ENCODE data around the gene ANKRD1.

ANKRD1 gene

DNA sequence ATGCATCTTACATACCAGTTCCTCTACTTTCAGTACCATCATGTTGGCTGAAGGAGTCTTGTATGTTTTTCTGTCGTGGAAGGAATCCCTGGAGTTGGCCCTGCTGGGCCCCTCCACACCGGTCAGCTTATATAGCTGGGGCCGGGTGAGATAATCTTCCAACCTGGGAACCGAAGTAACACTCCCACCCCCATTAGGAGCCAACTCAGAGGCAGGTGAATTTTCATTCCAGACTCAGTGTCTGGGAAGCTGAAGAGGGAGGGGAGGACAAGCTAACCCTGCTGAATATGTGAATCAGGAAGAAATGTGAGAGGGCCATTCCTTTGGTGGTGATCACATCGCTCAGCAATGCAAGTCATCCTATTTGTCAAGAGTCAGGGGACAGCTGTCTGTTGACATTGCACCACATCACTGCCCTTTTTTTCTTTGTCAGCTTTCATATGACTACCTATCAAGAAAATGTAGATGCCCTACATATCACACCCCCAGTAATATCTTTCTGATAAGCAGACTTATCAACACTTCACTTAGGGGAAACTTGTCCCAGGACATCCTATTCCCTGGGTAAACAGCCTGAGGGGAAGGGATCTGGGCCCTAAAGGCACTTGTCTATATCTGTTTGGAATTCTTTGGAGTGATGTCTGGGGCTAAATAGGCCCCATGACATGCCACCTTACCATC lies at the start of gene ANKRD1:
Gene ANKRD1, minus strand, starts transcription at position 102 of the 681 bp plus-strand sequence. Its CDS starts 60 bp downstream, at position 42.
- no peaks in the 10 kb centered on the region for H3K9me3 ChIP-seq (ENCODE audit: control insufficient read depth in 5 of 5, low read length in 5 of 5)
- H3K27ac ChIP-seq (ENCODE audit: low read depth, low read length): no peak within 1 kb of the TSS
- H3K4me3 ChIP-seq (ENCODE audit: low read depth in 1 of 5, low read length in 5 of 5): no peak within 1 kb of the TSS
- H3K27me3 ChIP-seq (ENCODE audit: control insufficient read depth in 5 of 5, insufficient read depth in 4 of 5, low read length in 5 of 5): no peaks in the 10 kb centered on the region
- no peaks in the 10 kb centered on the region for H3K4me1 ChIP-seq (ENCODE audit: control insufficient read depth in 5 of 5, insufficient read depth in 5 of 5, low read length in 5 of 5)
- no peak within 1 kb of the TSS for H3K9ac ChIP-seq (ENCODE audit: low read length in 5 of 5)
- H3K36me3 ChIP-seq (ENCODE audit: control insufficient read depth in 5 of 5, insufficient read depth in 5 of 5, low read length in 5 of 5): no peaks in the 10 kb centered on the region

DNA sequence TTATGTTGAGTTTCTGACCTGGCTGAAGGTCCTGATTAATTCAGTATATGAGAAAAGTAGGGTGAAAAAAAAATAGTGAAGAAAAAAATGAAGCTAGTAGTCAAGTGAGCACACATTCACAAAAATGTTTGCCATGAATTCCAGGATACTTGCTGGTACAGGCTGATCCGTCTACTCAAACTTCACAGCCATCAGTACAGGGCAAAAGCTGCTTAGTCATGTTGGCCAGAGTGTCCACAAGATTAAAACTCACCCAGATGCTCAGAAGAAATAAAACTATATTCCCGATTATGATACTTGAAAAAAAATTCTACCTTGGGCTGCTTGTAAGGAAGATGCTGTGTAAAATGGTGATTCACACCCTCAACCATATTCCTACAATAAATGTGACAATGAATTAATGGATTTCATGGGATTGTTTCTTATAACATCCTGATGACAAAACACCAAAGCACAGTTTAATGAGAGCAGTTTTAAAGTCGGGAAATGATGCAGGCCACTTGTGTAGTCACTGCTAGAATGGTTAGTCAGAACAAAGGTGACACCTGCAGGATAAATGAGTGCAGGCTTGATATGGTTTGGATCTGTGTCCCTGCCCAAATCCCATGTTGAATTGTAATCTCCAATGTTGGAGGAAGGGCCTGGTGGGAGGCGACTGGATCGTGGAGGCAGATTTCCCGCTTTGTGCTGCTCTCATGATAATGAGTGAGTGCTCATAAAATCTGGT lies 49.2 kb upstream of the ANKRD1 start:
- H3K4me1 ChIP-seq (ENCODE audit: control insufficient read depth in 5 of 5, insufficient read depth in 5 of 5, low read length in 5 of 5): peaks cover 0 to 6% (median 0%) of the 10 kb centered on the region in 5 donors
- H3K27ac ChIP-seq (ENCODE audit: low read depth, low read length): no peak overlapping the region
- H3K36me3 ChIP-seq (ENCODE audit: control insufficient read depth in 5 of 5, insufficient read depth in 5 of 5, low read length in 5 of 5): no peaks in the 10 kb centered on the region
- H3K27me3 ChIP-seq (ENCODE audit: control insufficient read depth in 5 of 5, insufficient read depth in 4 of 5, low read length in 5 of 5): no peaks in the 10 kb centered on the region
- H3K9me3 ChIP-seq (ENCODE audit: control insufficient read depth in 5 of 5, low read length in 5 of 5): no peaks in the 10 kb centered on the region
- no peak overlapping the region for H3K4me3 ChIP-seq (ENCODE audit: low read depth in 1 of 5, low read length in 5 of 5)
- H3K9ac ChIP-seq (ENCODE audit: low read length in 5 of 5): no peak overlapping the region

DNA sequence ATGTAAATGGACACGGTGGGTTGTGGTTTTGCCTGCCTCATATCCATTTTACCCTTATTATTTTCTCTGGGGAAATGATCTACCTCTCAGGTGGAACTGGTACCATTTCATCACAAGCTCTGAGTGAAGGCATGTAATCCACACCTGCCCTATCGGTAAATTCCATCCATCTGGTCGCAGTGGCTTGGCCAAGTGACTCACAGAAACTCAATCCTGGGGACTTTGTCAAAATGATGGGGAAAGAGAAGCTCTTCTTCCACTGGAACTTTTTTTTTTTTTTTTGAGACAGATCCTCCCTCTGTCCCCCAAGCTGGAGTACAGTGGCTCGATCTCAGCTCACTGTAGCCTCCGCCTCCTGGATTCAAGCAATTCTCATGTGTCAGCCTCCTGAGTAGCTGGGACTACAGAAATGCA lies 48.2 kb upstream of the ANKRD1 start:
- Histone ChIP-seq H3K4me1 (ENCODE audit: control insufficient read depth in 5 of 5, insufficient read depth in 5 of 5, low read length in 5 of 5) (peaks cover 0 to 14% (median 0%) of the 10 kb centered on the region in 5 donors), H3K9ac (ENCODE audit: low read length in 5 of 5) (no peak overlapping the region), H3K36me3 (ENCODE audit: control insufficient read depth in 5 of 5, insufficient read depth in 5 of 5, low read length in 5 of 5) (no peaks in the 10 kb centered on the region), H3K27me3 (ENCODE audit: control insufficient read depth in 5 of 5, insufficient read depth in 4 of 5, low read length in 5 of 5) (no peaks in the 10 kb centered on the region), H3K27ac (ENCODE audit: low read depth, low read length) (no peak overlapping the region), H3K4me3 (ENCODE audit: low read depth in 1 of 5, low read length in 5 of 5) (no peak overlapping the region), H3K9me3 (ENCODE audit: control insufficient read depth in 5 of 5, low read length in 5 of 5) (no peaks in the 10 kb centered on the region)

DNA sequence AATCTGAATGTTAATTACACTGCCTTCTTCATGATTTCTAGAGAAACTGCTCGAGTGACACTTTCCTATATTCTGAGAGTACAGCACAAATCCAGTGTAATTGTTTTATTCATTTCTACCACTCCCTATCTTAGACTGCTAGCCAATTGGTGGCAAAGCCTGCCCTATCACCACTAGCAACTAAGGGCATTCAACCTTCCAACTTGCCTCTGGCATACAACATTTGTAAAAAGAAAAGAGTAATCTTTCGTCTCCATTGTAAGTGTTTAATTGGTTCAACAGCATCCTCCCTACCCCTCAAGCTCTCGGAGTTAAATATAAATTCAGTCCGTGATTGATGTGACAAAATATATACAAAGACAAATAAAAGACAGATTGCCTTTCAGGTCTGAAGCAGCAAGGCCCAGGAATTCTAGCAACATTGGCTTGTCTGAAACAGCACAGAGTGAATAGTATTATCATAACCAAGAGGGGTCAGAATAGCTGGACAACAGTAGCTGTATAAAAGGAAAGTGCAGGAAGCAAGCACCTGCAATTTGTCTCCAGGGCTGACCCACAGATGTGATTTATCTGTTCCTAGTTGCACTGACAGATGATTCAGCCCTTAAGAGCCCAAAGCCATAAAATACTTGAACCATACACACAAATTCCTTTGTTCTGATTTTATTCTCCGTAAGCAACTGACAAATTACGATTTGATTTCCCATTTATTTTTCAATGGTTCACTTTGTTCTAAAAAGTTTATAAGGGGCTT lies 47.6 kb upstream of the ANKRD1 start:
- peaks cover 0 to 14% (median 0%) of the 10 kb centered on the region in 5 donors for H3K4me1 ChIP-seq (ENCODE audit: control insufficient read depth in 5 of 5, insufficient read depth in 5 of 5, low read length in 5 of 5)
- no peaks in the 10 kb centered on the region for H3K27me3 ChIP-seq (ENCODE audit: control insufficient read depth in 5 of 5, insufficient read depth in 4 of 5, low read length in 5 of 5)
- no peaks in the 10 kb centered on the region for H3K36me3 ChIP-seq (ENCODE audit: control insufficient read depth in 5 of 5, insufficient read depth in 5 of 5, low read length in 5 of 5)
- no peak overlapping the region for H3K9ac ChIP-seq (ENCODE audit: low read length in 5 of 5)
- no peaks in the 10 kb centered on the region for H3K9me3 ChIP-seq (ENCODE audit: control insufficient read depth in 5 of 5, low read length in 5 of 5)
- no peak overlapping the region for H3K27ac ChIP-seq (ENCODE audit: low read depth, low read length)
- no peak overlapping the region for H3K4me3 ChIP-seq (ENCODE audit: low read depth in 1 of 5, low read length in 5 of 5)

DNA sequence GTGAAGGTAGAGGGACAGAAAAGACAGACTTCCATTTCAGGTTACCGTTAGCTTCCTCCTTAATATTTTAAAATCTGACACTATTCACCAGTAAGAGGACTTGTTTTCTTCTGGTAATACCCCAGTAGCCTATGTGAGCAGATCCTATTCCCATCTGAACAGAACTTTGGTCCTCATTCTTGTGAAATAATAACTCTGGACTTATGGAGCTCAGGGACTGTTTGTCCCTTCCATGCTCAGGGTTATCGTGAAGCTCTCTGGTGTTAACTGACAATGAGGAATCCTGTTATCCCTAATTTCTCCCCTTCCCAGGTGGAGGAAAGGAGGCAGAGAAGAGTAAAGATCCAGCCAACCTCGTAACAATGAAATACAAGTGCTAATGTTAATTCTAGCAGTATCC lies 47.0 kb upstream of the ANKRD1 start:
- H3K4me1 ChIP-seq (ENCODE audit: control insufficient read depth in 5 of 5, insufficient read depth in 5 of 5, low read length in 5 of 5): peaks cover 0 to 14% (median 0%) of the 10 kb centered on the region in 5 donors
- no peak overlapping the region for H3K9ac ChIP-seq (ENCODE audit: low read length in 5 of 5)
- no peak overlapping the region for H3K27ac ChIP-seq (ENCODE audit: low read depth, low read length)
- H3K36me3 ChIP-seq (ENCODE audit: control insufficient read depth in 5 of 5, insufficient read depth in 5 of 5, low read length in 5 of 5): no peaks in the 10 kb centered on the region
- no peaks in the 10 kb centered on the region for H3K9me3 ChIP-seq (ENCODE audit: control insufficient read depth in 5 of 5, low read length in 5 of 5)
- H3K27me3 ChIP-seq (ENCODE audit: control insufficient read depth in 5 of 5, insufficient read depth in 4 of 5, low read length in 5 of 5): no peaks in the 10 kb centered on the region
- H3K4me3 ChIP-seq (ENCODE audit: low read depth in 1 of 5, low read length in 5 of 5): no peak overlapping the region

DNA sequence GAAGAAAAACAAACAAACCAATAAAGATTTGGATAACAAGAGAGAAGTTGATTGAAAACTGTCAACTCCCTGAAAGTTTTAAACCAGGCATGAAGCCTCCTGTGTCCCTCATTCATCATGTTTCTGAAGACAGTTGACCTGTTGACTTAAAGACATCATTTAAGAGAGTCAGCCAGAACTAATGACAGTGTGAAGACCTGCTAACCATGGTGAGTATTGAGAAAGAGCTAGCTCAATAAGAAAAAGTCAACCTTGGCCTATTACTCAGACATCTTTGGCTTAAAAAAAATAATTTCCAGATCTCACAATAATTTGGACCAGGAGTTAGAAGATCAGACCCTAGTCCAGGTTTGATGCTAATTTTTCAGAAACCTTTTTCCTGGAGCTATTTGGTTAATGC lies 45.3 kb upstream of the ANKRD1 start:
- Histone ChIP-seq H3K9me3 (ENCODE audit: control insufficient read depth in 5 of 5, low read length in 5 of 5) (no peaks in the 10 kb centered on the region), H3K27ac (ENCODE audit: low read depth, low read length) (no peak overlapping the region), H3K4me3 (ENCODE audit: low read depth in 1 of 5, low read length in 5 of 5) (no peak overlapping the region), H3K4me1 (ENCODE audit: control insufficient read depth in 5 of 5, insufficient read depth in 5 of 5, low read length in 5 of 5) (peaks cover 0 to 14% (median 0%) of the 10 kb centered on the region in 5 donors), H3K36me3 (ENCODE audit: control insufficient read depth in 5 of 5, insufficient read depth in 5 of 5, low read length in 5 of 5) (no peaks in the 10 kb centered on the region), H3K27me3 (ENCODE audit: control insufficient read depth in 5 of 5, insufficient read depth in 4 of 5, low read length in 5 of 5) (no peaks in the 10 kb centered on the region), H3K9ac (ENCODE audit: low read length in 5 of 5) (no peak overlapping the region)

DNA sequence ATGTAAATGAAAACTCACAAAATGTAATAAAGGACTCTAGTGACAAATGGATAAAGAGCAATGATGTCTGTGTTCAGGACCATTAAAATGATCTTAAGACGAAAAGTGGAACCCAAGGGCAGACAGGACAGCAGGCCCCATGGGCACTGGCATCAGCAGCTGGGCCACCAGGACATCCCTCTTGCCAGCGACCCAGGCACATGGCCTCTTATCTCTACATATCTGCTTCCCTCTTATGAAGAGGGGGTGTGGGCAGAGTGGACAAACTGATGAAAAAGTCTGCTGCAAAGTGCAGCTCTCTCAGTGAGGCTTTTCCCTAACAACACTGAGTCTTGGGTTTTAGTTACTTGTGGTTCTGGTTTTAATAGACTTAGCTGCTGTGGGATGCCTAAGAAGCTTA lies 44.8 kb upstream of the ANKRD1 start:
- H3K9me3 ChIP-seq (ENCODE audit: control insufficient read depth in 5 of 5, low read length in 5 of 5): no peaks in the 10 kb centered on the region
- H3K36me3 ChIP-seq (ENCODE audit: control insufficient read depth in 5 of 5, insufficient read depth in 5 of 5, low read length in 5 of 5): no peaks in the 10 kb centered on the region
- no peak overlapping the region for H3K27ac ChIP-seq (ENCODE audit: low read depth, low read length)
- no peaks in the 10 kb centered on the region for H3K27me3 ChIP-seq (ENCODE audit: control insufficient read depth in 5 of 5, insufficient read depth in 4 of 5, low read length in 5 of 5)
- H3K9ac ChIP-seq (ENCODE audit: low read length in 5 of 5): no peak overlapping the region
- peaks cover 0 to 14% (median 0%) of the 10 kb centered on the region in 5 donors for H3K4me1 ChIP-seq (ENCODE audit: control insufficient read depth in 5 of 5, insufficient read depth in 5 of 5, low read length in 5 of 5)
- H3K4me3 ChIP-seq (ENCODE audit: low read depth in 1 of 5, low read length in 5 of 5): no peak overlapping the region

DNA sequence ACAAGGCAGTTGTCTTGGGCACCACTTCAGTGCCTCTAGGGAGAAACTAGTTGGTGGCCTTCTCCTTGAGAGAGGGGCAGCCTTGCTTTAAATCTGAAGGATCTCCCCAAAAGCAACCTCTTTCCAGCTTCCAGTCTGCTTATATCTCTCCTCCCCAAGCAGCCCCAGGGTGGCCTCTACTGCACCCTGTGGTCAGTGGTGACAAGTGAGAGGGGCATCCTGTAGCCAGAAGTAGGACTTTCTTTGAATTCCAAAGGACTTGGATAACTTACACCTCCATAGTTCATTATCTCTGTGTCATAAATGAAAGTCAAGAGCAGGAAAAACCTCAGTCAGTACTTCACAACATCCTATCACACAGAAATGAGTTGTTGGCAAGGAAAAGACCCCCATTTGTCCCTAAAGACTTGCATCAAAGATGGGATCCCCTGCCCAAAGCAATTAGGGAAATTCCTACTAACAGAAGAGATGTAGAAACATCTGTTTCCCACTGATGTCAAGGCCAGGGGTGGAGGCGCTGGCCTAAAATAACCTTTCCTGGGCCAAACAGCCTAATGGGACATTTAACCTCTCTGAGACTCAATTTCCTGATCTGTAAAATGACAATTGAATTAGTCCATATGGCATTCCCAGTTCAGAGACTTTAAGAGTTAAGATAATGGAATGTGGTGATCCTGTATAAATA lies 44.0 kb upstream of the ANKRD1 start:
- no peaks in the 10 kb centered on the region for H3K27me3 ChIP-seq (ENCODE audit: control insufficient read depth in 5 of 5, insufficient read depth in 4 of 5, low read length in 5 of 5)
- H3K9ac ChIP-seq (ENCODE audit: low read length in 5 of 5): no peak overlapping the region
- no peak overlapping the region for H3K4me3 ChIP-seq (ENCODE audit: low read depth in 1 of 5, low read length in 5 of 5)
- no peaks in the 10 kb centered on the region for H3K9me3 ChIP-seq (ENCODE audit: control insufficient read depth in 5 of 5, low read length in 5 of 5)
- H3K4me1 ChIP-seq (ENCODE audit: control insufficient read depth in 5 of 5, insufficient read depth in 5 of 5, low read length in 5 of 5): peaks cover 0 to 14% (median 0%) of the 10 kb centered on the region in 5 donors
- H3K27ac ChIP-seq (ENCODE audit: low read depth, low read length): no peak overlapping the region
- no peaks in the 10 kb centered on the region for H3K36me3 ChIP-seq (ENCODE audit: control insufficient read depth in 5 of 5, insufficient read depth in 5 of 5, low read length in 5 of 5)

DNA sequence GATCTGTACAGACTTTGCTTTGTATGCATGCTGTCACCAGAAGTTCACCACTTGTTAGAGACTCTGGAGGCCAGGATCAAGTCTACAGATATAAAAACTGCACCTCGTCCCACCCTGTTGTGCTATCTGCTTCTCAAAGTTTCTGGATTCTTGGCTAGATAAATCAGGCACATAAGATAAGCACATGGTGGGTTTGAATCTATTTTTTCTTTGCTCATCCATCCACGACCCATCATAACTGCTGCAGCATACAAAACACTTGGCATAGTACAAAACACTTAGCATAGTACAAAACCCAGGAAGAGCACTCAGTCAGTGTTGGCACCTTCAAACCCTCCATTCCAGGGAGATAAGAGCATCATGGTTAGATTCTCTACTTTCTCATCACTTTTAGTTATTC lies 42.4 kb upstream of the ANKRD1 start:
- Histone ChIP-seq H3K9me3 (ENCODE audit: control insufficient read depth in 5 of 5, low read length in 5 of 5) (no peaks in the 10 kb centered on the region), H3K27me3 (ENCODE audit: control insufficient read depth in 5 of 5, insufficient read depth in 4 of 5, low read length in 5 of 5) (no peaks in the 10 kb centered on the region), H3K36me3 (ENCODE audit: control insufficient read depth in 5 of 5, insufficient read depth in 5 of 5, low read length in 5 of 5) (no peaks in the 10 kb centered on the region), H3K27ac (ENCODE audit: low read depth, low read length) (no peak overlapping the region), H3K9ac (ENCODE audit: low read length in 5 of 5) (no peak overlapping the region), H3K4me3 (ENCODE audit: low read depth in 1 of 5, low read length in 5 of 5) (no peak overlapping the region), H3K4me1 (ENCODE audit: control insufficient read depth in 5 of 5, insufficient read depth in 5 of 5, low read length in 5 of 5) (peaks cover 0 to 14% (median 0%) of the 10 kb centered on the region in 5 donors)
